Transverse colon (tissue), 4 donors: ENCODE results near the gene PLXNA2.

Source experiments
- CTCF ChIP-seq, 5 experiments: fragments of 200-600 bp in 3 of 5; fragments of 450-650 bp in 2 of 5; sonication (generic) in 3 of 5; IDR thresholded peaks; 1 replicate in 2 of 5; 2 replicates in 3 of 5; pipeline ENCODE4 v1.5.1; 2016 to 2017; ENCODE audit warnings: antibody characterized with exemption in 5 of 5, inconsistent platforms in 3 of 5, mild to moderate bottlenecking in 2 of 5, moderate library complexity in 1 of 5
- EP300 ChIP-seq: sonication (generic); formaldehyde crosslinking; IDR thresholded peaks from one replicate; pipeline ENCODE4 v1.6.1; 2017; ENCODE audit warnings: antibody characterized with exemption, low read depth
- POLR2A ChIP-seq: fragments of 450-650 bp; IDR thresholded peaks from one replicate; pipeline ENCODE4 v1.6.1; 2016; ENCODE audit warnings: antibody characterized with exemption, mild to moderate bottlenecking, moderate library complexity
- POLR2AphosphoS5 ChIP-seq, 3 donors: sonication (generic); formaldehyde crosslinking; IDR thresholded peaks; one replicate each; pipeline ENCODE4 v1.6.1; 2016; ENCODE audit warnings: antibody characterized with exemption in 3 of 3

GRCh38 chr1:208222376-208223126, 21.6 kb downstream of the PLXNA2 start:
- TF ChIP-seq POLR2A (no peak), CTCF (IDR thresholded peaks at IDR 0.05) (no peak), EP300 (no peak), POLR2AphosphoS5 (IDR thresholded peaks at IDR 0.05) (no peak)
